ENCODE data around the gene GPR55. TPM values are rescaled to one million over a fixed set of nuclear protein-coding genes. Genes with fewer than 3 reads are reported as not detected.

Gene GPR55
- total RNA-seq, 1 experiment from 2014 or later, result not detected

GRCh38 chr2:230941202-230942180, 16.4 kb upstream of the GPR55 start (continued):
- no peak for TF ChIP-seq CBX3 (IDR thresholded peaks at IDR 0.05; ENCODE audit: low read depth)
- no peak for TF ChIP-seq EZH2phosphoT487 (IDR thresholded peaks at IDR 0.05; ENCODE audit: borderline replicate concordance)
- TF ChIP-seq POLR2A (IDR thresholded peaks at IDR 0.05; ENCODE audit: borderline replicate concordance, extremely low read depth, insufficient read depth, insufficient read length), result no peak
- no peak for TF ChIP-seq SRF (IDR thresholded peaks at IDR 0.05; ENCODE audit: low read depth)
- TF ChIP-seq YY1 (IDR thresholded peaks at IDR 0.05; ENCODE audit: extremely low read depth, insufficient replicate concordance, low read depth, low read length), result no peak
- no peak for TF ChIP-seq ELF1 (IDR thresholded peaks at IDR 0.05; ENCODE audit: borderline replicate concordance, low read depth)
- no peak for TF ChIP-seq CTCF (IDR thresholded peaks at IDR 0.05 in 2 of 3, conservative IDR thresholded peaks at IDR 0.05 in 1 of 3; ENCODE audit: borderline replicate concordance in 1 of 3, insufficient read depth in 1 of 3, low read depth in 2 of 3, low read length in 2 of 3)
- no peak for TF ChIP-seq ZNF274 (IDR thresholded peaks at IDR 0.05; ENCODE audit: low read depth, low read length)

GRCh38 chr2:230940471-230940815, 15.4 kb upstream of the GPR55 start:
- Histone ChIP-seq H3K9me3 (ENCODE audit: control insufficient read depth in 1 of 2, insufficient read depth in 1 of 2, low read depth in 1 of 2, low read length in 2 of 2) (peaks cover 3 to 5% of the 10 kb centered on the region in 2 experiments; a peak in 2 of 4 replicates), H3K4me2 (ENCODE audit: low read length) (no peak overlapping the region), H3K9me2 (ENCODE audit: insufficient read depth) (no peaks in the 10 kb centered on the region), H3K27ac (ENCODE audit: low read depth, low read length) (no peak overlapping the region), H2AFZ (ENCODE audit: low read depth, low read length, poor library complexity, severe bottlenecking) (no peak overlapping the region), H3K4me3 (replicated peaks in 1 of 2; ENCODE audit: low read depth in 1 of 2, low read length in 2 of 2) (no peak overlapping the region), H3K9ac (ENCODE audit: low read length) (no peak overlapping the region), H4K20me1 (ENCODE audit: insufficient read depth) (no peaks in the 10 kb centered on the region), H3K27me3 (ENCODE audit: insufficient read depth, low read length) (no peaks in the 10 kb centered on the region), H3K79me2 (ENCODE audit: insufficient read depth, low read length) (no peaks in the 10 kb centered on the region), H3K36me3 (ENCODE audit: control insufficient read depth in 1 of 2, insufficient read depth in 2 of 2, low read length in 2 of 2) (no peaks in the 10 kb centered on the region), H3K4me1 (ENCODE audit: control insufficient read depth in 1 of 2, insufficient read depth in 2 of 2, low read length in 2 of 2) (no peaks in the 10 kb centered on the region)
- no TSS peak for BruUV-seq (replicated peaks)
- ChIA-PET RAD21 (ENCODE audit: low non-redundant PET in 1 of 2, low total read pairs in 2 of 2, uncharacterized antibody in 2 of 2, unreplicated experiment in 2 of 2) (no interaction called here), CTCF (interaction anchor here (2.1 kb wide), 1 partner anchor 16 kb away, joined by 4 read pairs; no protein-coding TSS in a partner anchor), POLR2A (no interaction called here)
- intact Hi-C loops (cut with micrococcal nuclease), result no loop called here
- ATAC-seq (no peak), DNase-seq (ENCODE audit: low read depth, low spot score) (no peak)
- no peak for TF ChIP-seq ZFX (IDR thresholded peaks at IDR 0.05)
- no peak for TF ChIP-seq EZH2 (IDR thresholded peaks at IDR 0.05)
- no peak for TF ChIP-seq EGR1 (IDR thresholded peaks at IDR 0.05; ENCODE audit: low read depth)
- TF ChIP-seq FOSL1 (IDR thresholded peaks at IDR 0.05; ENCODE audit: low read depth), result no peak
- no peak for TF ChIP-seq SIN3A (IDR thresholded peaks at IDR 0.05; ENCODE audit: low read depth)
- no peak for TF ChIP-seq REST (IDR thresholded peaks at IDR 0.05; ENCODE audit: low read depth)
- TF ChIP-seq ZBTB33 (IDR thresholded peaks at IDR 0.05; ENCODE audit: extremely low read depth, insufficient replicate concordance, low read length), result no peak
- no peak for TF ChIP-seq TCF7L2 (IDR thresholded peaks at IDR 0.05; ENCODE audit: borderline replicate concordance, extremely low read depth, insufficient read depth, insufficient read length)
- no peak for TF ChIP-seq YY1 (IDR thresholded peaks at IDR 0.05; ENCODE audit: extremely low read depth, insufficient replicate concordance, low read depth, low read length)
- TF ChIP-seq EZH2phosphoT487 (IDR thresholded peaks at IDR 0.05; ENCODE audit: borderline replicate concordance), result no peak

All from HCT116 (cell line).